Measurements from ENCODE around the gene GPHB5.

GRCh38 chr14:63296060-63296563 lies 22.6 kb downstream of the GPHB5 start:
- TF ChIP-seq POLR2A (IDR thresholded peaks at IDR 0.05): no peak
- TF ChIP-seq, protein P1, sequence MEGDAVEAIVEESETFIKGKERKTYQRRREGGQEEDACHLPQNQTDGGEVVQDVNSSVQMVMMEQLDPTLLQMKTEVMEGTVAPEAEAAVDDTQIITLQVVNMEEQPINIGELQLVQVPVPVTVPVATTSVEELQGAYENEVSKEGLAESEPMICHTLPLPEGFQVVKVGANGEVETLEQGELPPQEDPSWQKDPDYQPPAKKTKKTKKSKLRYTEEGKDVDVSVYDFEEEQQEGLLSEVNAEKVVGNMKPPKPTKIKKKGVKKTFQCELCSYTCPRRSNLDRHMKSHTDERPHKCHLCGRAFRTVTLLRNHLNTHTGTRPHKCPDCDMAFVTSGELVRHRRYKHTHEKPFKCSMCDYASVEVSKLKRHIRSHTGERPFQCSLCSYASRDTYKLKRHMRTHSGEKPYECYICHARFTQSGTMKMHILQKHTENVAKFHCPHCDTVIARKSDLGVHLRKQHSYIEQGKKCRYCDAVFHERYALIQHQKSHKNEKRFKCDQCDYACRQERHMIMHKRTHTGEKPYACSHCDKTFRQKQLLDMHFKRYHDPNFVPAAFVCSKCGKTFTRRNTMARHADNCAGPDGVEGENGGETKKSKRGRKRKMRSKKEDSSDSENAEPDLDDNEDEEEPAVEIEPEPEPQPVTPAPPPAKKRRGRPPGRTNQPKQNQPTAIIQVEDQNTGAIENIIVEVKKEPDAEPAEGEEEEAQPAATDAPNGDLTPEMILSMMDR (IDR thresholded peaks at IDR 0.05): no peak

All from right lobe of liver (tissue), 4 donors.